Stimulated activated CD4-positive, alpha-beta T cell treated with anti-CD3 and anti-CD28 coated beads, Interleukin-12 subunit alpha, Interleukin-12 subunit beta, amount 100 ng/mL, for 48 hours (primary cell): Measurements from ENCODE around the gene PLA2G2A.

Experiments used
- DNase-seq, 3 donors: peaks; one replicate each; pipeline ENCODE4 v3.0.0-alpha.2; 2020; ENCODE audit warnings: low read depth in 2 of 3, low spot score in 1 of 3

Gene PLA2G2A

DNA sequence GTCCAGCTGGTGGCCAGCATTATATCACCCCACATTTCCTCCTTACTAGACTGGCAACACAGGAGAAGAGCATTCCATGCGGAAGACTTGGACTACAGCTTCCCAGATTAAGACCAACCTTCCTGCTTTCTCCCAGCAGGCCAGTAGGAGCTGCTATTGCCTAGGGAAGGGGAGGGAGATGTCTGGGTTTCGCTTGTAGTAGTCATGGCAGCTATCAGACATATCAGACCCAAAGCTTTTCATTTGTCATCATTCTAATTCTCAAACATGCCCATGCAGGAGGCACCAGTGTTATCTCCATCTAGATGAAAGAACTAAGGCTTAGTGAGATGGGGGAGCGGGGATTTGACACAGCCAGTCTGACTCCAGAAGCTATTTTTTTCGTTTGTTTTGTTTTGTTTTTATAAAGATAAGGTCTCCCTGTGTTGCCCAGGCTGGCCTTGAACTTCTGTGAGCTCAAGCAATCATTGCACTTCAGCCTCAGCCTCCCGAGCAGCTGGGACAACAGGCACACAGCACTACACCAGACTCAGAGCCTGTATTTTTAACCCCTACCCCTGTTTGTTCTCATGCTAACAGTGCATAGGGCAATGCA is 4.5 kb downstream of the PLA2G2A start:
- DNase-seq: peak in 2 of 3 donors; percentile 1 to 2

GRCh38 chr1:19973616-19974015 is 5.8 kb downstream of the PLA2G2A start:
- DNase-seq: no peak

DNA sequence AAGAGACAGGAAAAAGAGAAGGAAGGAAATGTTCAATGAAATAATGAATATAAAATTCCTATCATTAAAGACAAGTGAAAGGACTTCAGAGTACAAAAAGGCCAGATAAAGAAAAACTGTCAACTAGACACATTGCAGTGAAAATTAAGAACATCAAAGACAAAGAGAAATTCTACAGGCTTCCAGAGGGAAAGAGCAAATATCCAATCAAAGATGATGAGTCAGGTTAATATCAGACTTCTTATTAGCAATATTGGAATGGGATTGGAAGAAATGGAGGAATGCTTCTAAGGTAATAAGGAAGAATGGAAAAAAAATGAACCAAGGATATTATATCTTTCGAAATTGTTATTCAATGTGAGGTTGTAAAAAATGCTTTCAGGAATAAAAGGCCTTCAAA is 7.8 kb downstream of the PLA2G2A start:
- no peak for DNase-seq

DNA sequence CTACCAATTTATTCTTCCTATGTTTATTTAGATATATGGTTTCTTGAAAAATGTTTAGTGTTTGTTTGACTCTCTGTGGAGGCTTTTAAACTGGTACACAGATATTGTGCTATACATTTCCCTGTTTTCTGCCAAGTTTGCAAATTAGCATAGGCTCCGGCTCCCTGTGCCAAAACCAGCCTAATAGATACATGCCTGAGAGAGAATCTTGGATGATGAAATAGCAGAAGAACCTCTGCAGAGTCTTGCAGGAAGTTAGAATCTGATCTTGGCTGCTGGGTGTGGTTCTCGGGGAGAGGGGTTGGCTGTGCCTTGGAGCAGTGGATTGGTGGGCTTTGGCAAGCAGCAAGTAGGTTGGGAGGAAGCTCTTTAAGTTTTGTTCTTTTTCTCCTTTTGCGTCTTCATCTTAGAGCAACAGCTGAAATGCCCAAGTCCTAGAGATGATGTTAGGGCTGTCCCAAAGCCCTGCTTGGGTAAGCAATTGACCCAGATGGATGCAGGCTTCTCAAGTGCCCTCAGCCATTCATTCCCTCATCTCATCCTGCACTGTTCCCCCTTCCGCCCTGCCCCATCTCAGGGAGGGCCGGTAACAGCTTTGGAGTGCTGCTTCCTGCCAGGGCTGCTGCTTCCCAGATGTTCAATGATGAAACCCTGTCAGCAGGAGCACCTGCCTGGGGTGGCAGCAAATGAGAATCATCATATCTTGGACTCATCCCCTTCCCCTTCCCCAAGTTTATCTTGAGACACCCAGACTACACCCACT is 9.3 kb downstream of the PLA2G2A start:
- no peak for DNase-seq

DNA sequence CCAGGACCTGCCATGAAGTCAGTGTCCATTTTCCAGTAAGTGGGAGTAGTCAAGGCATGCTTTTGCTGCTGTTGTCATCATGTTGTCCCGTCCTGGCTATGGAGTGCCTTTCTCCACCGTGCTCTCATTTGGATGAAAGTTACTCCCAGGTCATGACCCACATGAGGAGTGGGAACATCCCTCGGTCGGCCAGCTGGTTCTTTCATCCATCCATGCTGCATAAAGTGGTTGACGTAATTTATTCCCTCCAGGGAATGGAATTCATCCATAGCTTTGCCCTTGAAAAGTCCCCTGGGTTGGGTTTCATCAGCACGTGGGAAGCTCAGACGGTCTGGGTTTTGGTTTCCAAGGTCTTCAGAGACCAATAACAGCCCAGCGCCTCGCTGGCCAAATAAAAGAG is 11.6 kb downstream of the PLA2G2A start:
- no peak for DNase-seq

- DNase-seq: no peak
Measured at GRCh38 chr1:19964542-19964941, 14.9 kb downstream of the PLA2G2A start.

DNA sequence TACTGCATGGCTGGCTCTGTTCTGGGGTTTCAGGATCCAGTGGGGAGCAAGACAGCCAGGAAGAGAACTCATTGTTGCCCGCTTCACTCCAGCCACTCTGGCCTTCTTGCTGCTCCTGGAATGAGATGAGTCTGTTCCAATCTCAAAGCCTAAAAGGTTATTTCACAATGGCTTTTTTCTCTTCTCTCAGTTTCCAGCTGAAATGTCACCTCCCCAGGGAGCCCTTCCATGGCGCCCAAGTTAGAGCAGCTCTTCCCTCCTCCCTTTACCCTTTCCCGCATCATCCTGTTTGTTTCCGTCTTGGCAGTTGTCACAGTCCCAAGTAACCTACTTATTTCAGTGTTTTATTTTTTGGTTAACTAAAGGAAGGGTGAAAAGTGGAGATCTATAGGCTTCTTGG is 15.8 kb downstream of the PLA2G2A start:
- DNase-seq: no peak

- DNase-seq: no peak
Measured at GRCh38 chr1:19960591-19960990, 18.8 kb downstream of the PLA2G2A start.

- DNase-seq: no peak
Measured at GRCh38 chr1:19957779-19958178, 21.6 kb downstream of the PLA2G2A start.

DNA sequence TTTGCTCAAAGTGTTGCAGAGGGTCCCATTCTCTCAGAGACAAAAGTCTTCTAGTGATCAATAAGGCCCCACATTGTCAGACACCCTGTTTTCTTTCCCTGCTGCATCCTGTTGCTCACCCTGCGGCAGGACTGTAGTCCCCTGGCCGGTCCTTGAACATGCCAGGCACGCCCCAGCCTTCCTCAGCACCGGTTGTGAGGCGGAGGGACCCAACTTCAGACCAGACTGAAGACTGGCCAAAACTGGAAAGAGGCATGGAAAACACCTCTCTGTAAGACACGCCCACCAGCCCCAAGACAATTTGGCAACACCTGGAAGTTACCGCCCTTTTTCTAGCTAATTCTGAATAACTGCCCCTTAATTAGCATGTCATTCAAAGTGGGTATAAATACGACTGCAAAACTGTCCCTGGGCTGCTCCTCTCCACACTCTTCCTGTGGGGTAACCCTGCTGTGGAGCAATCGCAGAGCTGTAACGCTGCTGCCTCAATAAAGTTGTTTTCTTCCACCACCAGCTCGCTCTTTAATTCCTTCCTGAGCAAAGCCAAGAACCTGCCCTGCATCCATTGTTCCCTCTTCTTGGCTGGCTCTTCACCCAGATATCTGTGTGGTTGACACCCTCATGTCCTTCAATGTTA is 23.8 kb downstream of the PLA2G2A start:
- no peak for DNase-seq

- no peak for DNase-seq
Measured at GRCh38 chr1:19954059-19954458, 25.4 kb downstream of the PLA2G2A start.

- DNase-seq: no peak
Measured at GRCh38 chr1:19949016-19949415, 30.4 kb downstream of the PLA2G2A start.

GRCh38 chr1:19946971-19947370 is 32.4 kb downstream of the PLA2G2A start:
- DNase-seq: no peak

- DNase-seq: no peak
Measured at GRCh38 chr1:19946331-19946751, 33.1 kb downstream of the PLA2G2A start.

DNA sequence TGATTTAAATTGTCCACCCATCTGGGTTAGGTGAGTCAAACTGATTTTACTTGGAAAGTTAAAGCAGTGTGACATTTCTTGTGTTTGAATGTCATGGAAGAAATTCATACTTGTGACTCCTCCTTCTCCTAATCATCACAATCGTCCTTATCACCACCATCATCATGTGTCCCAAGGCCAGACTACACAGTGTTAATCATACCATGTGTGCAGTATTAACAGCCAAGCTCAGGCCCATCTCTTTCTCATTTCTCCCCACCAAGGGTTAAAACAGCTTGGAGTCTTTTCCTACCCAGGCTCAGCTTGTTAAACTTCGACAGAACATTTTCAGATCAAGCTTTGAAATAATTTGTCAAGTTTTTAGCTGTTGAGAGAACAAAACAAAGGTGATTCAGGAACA is 33.5 kb downstream of the PLA2G2A start:
- no peak for DNase-seq

DNA sequence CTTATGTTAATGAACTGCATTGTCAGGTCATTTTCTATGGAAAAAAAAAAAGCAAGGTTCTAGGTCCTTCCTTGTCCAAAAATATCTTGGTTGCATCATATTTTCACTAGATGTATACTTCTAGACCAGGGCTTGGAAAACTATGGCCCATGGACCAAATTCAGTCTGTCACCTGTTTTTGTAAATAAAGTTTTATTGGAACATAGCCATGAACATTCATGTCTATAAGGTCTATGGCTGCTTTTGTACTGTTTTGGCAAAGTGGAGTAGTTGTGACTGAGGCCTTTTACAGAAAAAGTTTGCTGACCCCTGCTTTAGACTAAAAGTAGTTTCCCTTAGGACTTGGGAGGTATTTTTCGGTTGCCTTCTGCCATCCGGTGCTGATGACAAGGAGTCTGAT is 36.8 kb downstream of the PLA2G2A start:
- no peak for DNase-seq

DNA sequence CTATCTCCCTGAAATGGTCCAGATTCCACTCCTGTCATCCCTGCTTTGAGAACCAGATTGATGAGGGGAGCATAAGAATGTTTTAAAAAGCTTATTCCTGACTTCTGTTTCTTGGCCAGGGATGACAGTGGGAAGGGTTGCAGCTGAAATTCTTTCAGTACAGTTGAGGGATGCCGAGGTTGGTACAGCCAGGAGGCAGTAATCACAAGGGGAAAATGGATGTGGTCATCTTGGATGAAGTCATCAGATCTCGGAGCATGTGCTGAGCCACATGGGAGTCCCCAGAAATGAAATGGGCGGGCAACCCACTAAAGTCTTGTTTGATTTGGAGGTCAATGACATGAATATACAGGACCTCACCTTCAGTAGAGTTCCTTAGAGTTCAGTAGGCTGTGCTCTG is 37.3 kb downstream of the PLA2G2A start:
- no peak for DNase-seq

GRCh38 chr1:19941206-19941568 is 38.2 kb downstream of the PLA2G2A start:
- DNase-seq: no peak

DNA sequence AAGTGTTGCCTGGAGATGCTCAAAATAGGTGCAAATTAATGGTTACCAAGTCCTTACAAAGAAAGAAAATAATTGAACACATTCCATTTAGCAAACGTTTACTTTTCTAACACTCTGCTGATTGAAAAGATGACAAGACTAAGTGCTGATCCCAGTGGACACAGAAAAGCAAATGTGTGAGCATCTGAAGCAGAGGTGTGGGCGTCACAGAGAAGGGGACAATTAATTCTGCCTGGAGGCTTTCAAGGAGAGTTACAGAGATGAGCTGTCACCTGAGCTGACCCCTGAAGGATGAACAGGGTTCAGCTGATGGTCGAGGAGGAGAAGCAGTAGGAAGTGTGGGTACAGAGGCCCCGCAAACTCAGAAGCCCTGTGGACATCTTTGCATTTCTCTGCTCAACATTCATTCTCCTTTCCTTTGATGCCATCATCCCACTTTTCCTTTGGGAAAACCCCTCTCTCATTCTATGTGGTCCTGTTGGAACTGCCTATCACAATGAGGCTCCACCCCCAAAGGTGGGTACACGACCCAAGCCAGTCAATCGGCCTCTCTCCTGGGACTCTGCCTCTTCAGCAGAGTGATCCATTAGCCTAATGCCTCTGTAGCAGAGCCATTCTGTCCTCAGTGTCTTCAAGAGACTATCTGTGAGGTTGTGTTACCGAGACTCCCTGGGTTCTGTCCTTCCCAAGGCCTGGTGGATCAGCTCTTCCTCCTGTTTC is 38.8 kb downstream of the PLA2G2A start:
- no peak for DNase-seq

GRCh38 chr1:19938472-19938871 is 40.9 kb downstream of the PLA2G2A start:
- DNase-seq: no peak

- DNase-seq: no peak
Measured at GRCh38 chr1:19936061-19936750, 43.2 kb downstream of the PLA2G2A start.
